Dermis microvascular lymphatic vessel endothelial cell (primary cell): ENCODE measurements around the gene MYH1. TPM values are rescaled to one million over a fixed set of nuclear protein-coding genes. Genes with fewer than 3 reads are reported as not detected.
"Not testable (repeated sequence)": the region's sequence is repeated elsewhere in the genome, so short reads cannot be mapped to it uniquely, and the experiment has no call there.

ENCODE experiments used
- DNase-seq, 2 donors: peaks; one replicate each; pipeline versions ENCODE4 v3.0.0 to v3.0.0-alpha.2; 2010; ENCODE audit warnings: low read depth in 2 of 2
- total RNA-seq: library from RNA; depleted of rRNA; stranded (reverse); fragments of >200 nt; gene quantifications from 2 replicates; pipeline ENCODE4 v1.2.1, GENCODE V29; 2014

MYH1 gene
- total RNA-seq, result not detected in 2 replicates

DNA sequence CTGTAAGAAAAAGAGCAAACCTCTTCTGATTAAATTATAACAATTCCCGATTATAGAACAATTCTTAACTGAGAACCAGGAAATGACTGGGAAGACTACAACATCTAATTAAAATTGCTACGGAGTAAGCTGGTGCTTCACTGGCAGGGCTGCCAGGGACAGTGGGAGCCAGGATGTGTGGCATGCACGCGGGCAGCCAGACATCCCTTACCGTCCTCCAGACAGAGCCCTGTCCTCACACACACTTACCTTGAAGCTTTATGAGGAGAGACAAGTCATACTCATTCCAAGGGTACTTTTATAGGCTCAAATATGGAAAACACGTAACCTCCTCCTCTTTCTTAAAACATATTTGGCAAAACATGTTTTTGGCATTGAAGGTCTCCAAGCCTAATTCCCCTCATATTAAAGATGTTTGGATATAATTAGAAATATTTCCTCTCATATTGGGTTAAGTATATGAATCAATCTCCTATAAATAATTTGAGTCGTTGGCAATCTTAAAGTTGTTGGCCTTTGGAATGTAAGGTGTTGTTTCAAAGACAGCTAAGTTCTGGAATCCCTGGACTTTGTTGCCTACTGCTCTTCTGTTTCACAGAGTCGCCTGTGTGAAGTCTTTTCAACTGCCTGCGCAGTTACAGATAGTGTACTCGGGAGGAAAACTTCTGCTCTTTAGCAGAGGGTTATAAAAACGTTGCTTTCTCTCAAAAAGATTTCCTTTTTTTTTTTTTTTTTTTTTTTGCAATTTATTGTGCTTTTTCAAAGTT, at the start of gene MYH1:
Gene MYH1, minus strand, starts transcription at position 272 of the 767 bp plus-strand sequence. CDS start 1,900 bp downstream, outside the sequence.
- no peak for DNase-seq

DNA sequence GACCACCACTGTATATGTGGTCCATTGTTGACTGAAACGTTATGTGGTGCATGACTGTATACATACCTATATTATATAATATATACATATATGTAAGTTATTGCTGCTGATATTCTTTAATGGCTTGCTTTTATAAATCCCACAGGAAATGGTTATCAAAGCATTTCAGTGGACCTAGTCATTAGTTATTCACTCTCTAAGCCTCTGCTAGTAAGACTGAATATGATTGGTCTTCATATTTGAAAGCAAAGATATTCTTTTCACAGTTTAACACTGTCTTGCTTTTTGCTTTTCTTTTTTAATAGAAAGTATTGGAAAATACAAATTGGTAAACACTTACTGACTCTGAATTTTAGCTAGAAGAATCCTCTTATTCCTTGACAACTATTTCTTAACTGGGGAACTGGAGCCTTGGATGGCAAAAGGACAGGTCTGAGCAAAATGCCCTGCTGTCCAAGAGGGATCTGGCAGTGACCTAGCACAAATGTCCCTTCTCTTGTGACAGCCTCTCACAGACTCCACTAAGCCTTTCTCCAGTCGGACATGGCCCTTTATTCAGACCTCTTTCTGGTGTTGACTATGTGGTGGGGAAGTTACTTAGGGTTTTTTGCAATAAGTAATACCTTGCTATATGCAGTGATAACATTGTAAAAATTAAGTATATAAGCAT, 45.8 kb upstream of the MYH1 start:
- no peak for DNase-seq

DNA sequence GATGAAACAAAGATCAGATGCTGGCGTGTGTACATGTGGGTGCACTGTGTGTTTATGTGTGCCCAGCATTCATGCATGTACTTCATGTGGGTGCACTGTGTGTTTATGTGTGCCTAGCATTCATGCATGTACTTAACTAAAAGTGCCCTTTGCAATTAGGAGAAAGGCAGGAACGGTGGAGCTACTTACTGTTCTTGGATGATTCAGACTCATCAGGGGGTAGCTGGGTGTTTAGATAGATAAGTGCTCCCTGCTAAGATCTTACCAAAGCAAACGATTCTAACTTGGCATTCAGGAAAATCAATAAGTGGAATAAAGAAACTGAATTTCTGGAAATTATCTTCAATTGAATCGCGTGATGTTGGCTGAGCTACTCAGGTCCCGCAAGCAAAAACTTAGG, 39.7 kb upstream of the MYH1 start:
- DNase-seq, result no peak

DNA sequence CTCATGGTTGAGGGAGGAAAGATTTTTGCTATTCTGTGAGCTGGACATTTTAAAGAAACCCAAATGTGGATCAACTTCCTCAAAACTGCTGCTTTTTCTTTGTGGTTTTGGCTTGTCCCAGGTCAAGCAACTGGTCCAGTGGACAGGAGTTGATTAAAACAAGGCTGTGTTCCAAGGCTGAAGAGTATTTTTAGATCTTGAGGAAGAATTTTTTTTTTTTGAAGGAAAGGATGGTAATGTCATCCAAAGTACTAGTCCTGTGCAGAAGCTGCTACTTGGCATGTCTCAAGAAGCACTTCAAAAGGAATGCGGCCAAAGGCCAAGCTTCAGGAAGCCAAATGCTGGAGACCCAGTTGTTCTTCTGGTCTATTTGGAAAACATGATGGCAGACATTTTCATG, 39.1 kb upstream of the MYH1 start:
- DNase-seq, result no peak

DNA sequence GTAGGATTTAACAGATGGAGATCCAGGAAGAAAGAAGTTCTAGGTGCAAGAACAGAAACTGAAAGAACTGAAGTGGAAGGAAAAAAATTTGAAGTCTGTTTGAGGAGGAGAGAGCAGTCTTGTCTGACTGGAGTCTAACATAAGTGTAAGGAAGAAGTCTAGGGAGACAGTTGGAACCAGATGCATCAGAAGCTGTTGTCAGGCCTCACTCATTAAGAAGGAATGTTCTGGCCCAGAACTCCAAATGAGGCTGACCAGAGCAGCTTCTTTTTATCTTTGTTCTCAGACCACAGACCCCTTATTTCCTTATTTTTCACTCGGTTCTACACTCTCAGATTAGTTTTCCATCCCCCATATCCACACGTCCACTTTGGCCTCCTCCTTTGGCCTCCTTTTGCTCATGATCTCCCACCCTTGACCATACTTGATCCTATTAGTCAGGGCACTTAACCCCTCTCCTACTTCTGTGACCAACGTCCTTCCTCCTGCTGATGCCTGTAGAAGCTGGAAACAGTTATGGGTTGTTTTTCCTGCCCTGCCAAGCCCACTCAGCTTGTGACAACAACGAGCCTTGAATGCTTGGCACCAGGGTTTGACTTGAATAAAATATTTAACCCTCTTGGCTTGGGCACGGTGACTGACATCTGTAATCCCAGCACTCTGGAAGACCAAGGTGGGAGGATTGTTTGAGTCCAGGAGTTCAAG, 38.1 kb upstream of the MYH1 start:
- DNase-seq, result no peak

DNA sequence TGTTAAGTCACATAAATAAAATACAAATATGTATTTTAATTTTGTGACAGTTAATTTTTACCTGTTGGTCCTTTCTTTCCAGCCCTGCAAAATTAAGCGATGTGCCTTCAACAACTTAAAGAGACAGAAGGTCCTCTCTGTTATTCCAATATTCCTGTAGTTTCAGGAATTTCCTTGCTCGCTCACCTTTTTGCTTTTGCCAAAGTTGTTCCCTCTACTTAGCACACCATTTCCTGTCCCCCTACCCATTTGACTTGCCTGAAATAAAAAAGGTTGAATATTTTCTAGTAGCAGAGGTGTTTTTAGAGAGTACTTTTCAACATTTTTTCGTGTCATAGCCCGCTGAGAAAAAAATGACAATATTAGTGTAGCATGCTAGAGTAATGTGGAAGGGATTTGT, 31.7 kb upstream of the MYH1 start:
- no peak for DNase-seq

DNA sequence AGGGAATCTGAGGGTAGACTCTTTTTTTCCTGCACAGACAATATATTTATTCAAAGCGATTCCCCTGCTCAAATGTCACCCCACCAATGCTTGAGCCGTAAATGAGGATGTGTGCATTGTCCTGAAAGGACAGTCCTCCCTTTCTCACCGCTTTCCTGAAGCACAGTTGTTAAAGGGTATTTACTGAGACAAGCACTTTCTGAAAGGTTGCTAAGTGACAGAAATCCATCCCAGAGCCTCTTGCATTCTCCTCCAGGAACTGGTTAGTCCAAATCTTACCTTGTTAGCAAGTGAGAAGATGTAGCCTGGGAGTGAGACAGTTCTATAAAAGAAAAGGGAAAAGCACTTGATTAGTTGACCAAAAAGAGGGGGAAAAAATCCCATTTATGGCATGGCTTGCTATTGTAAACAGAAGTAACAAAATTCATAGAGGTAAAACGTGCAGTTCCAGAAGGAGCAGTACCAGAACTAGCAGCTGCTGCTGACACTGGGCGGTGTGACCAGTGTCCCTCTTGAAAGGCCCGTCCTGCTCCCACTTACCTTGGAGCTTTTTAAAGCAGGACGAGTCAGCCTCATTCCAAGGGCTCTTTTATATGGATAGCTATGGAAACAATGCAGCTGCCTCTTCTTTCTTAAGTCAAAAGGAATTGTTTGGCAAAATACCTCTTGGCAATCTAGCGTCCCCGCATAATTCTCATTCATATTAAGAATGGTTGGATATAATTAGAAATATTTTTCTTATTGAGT, 30.9 kb upstream of the MYH1 start, which contains the start of gene MYH2:
Gene MYH2, minus strand, starts transcription at position 563 of the 747 bp plus-strand sequence. CDS start 1,738 bp downstream, outside the sequence.
- no peak for DNase-seq

DNA sequence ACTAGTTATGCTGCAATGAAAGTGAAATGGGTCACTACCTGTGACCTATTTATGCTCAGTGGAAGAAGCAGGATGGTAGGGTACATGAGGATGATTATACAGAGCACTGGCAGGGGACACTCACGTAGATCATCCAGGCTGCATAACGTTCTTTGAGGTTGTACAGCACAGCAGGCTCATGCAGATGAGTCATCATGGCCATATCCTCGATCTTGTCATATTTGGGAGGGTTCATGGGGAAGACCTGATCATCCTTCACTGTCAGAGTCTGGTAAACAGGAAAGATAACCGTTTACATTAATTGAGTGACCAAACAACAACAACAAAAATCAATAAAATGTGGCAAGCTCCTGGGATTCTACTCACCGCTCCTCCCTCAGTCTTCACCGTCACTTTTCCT, 29.0 kb upstream of the MYH1 start:
- DNase-seq, result no peak

DNA sequence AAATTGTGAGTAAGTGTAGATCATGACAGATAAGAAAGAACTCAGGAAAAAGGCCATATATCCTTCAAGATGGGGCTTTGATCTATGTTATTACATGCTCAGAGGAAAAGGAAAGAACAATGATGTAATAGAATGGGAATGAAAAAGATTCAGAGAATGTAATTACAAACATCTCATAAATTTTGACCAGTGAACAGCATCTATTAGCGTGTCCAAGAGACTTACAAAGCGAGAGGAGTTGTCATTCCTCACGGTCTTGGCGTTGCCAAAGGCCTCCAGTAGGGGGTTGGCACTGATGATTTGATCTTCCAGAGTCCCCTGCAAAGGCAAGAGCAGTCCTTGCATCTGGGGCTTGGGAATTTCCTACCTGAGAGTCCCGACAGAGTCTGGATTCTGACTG, 25.1 kb upstream of the MYH1 start:
- DNase-seq, result not testable (repeated sequence)

DNA sequence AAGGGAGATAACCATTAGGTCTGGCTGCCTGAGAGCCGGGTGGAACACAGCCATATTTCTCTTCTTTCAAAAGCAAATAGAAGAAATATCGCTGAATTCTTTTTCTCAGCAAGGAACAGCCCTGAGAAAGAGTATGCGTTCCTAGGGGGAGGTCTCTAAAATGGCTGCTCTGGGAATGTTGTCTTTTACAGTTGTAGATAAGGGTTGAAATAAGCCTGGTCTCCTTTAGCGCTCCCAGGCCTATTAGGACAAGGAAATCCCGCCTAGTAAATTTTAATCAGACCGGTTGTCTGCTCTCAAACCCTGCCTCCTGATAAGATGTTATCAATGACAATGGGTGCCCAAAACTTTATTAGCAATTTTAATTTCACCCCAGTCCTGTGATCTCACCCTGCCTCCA, 22.8 kb upstream of the MYH1 start:
- DNase-seq, result not testable (repeated sequence)

DNA sequence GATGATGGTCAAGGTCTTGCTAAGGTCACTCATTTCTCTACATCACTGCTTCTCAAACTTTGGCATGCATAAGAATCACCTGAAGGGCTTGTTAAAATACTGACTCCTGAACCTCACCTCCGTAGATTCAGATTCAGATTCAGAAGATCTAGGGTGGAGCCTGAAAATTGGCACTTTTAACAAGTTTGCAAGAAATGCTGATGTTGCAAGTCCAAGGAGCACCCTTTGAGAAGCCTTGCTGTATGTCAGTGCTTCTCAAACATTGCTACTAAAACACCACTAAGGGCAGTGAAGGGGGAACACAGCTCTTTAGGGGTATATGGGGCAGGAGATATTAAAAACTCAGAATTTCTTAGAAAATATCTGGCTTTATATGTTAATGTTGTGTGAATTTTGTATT, 13.7 kb upstream of the MYH1 start:
- no peak for DNase-seq

DNA sequence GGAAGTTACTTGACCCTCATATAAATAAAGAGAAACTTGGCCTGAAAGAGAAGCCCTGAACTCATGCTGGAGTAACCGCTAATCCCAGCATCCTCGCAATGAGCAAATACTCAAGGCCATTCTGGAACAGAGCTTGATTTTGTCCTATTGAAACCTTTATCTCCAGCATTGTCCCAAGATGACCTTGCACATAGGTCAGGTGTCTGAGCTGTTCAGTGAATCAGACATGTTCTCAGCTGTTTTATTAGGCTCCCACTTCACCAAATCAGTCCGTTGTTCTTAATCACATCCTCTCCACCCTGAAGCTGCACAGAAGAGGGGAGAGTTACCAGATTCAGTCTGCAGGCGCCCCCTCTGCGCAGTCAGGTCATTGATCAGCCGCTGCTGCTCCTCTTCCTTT, 9.1 kb upstream of the MYH1 start:
- no peak for DNase-seq

DNA sequence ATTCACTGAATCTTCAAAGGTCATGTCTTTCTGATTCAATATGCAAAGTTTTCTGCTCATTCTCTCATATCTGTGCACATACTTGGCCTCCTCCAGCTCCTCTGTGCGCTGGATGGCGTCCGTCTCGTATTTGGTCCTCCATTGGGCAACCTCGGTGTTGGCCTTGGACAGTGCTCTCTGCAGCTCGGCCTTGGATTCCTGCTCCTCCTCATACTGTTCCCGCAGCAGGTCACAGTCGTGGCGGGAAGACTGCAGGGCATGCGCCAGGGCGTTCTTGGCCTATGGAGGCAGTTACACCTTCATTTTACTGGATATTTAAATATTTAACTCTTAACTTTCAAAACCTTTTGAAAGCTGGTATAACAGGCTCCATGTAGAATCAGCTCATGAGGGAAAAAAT, 8.2 kb upstream of the MYH1 start:
- no peak for DNase-seq

DNA sequence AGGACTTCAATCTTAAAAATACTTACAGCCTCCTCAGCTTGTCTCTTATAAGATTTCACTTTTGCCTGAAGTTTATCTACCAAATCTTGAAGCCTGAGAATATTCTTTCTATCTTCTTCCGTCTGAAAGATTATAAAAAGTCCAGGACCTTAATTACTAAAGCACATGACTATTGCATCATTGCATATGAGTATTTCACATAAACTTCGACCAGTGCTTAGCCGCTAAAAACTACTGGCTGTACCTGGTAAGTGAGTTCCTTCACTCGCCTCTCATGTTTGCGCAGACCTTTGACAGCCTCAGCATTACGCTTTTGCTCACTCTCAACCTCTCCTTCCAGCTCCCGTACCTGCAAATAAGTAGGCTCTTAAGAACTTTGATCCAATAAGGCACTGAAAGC, 4.7 kb upstream of the MYH1 start:
- no peak for DNase-seq

DNA sequence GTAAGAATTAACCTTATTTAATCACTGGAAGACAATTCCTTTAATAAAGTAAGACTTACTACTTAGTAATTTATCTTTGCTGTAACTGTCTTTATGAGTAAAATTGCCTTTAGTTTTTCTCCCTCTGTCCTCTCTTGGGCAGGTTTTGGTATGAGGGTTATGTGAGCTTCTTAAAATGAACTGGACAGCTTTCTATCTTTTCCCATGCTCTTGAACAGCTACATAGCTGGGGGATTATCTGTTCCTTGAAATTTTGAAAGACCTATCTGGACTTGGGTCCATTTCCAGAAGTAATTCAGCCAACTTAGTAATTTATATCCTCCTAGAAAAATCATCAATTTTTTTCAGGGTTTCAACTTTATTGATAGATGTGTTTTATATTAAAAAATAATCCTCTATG, 3.6 kb upstream of the MYH1 start:
- no peak for DNase-seq

DNA sequence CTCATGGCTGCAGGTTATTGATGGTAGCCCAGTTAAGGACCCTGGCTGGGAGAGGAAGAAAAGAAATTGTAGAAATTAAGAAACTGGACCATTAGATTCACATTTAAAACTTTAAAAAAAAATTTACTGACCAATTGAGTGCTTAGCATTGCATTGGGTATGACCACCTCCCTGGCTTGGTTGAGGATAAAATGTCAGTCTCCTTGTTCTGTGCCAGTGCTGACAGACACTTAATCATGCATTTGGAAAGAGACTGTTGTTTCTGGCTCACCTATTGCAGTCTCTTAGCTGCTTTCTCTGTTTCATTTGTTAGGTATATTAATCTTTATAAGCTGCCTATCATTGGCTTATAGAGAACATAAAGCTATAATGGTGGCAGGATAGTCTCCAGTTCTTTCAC, 1.7 kb downstream of the MYH1 start:
- no peak for DNase-seq

DNA sequence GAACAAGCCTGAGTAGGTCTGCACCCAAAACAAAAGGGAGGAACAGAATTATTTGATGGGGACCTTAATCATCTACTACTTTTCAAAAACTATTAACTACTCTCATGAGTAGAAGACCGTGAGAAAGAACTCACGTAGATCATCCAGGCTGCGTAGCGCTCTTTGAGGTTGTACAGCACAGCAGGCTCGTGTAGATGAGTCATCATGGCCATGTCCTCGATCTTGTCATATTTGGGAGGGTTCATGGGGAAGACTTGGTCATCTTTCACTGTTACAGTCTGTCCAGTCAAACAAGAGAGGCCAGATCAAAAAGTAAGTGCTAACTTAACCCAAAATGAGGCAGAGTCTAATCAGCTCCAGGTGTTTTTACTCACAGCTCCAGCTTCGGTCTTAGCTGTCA, 2.3 kb downstream of the MYH1 start:
- DNase-seq, result no peak

DNA sequence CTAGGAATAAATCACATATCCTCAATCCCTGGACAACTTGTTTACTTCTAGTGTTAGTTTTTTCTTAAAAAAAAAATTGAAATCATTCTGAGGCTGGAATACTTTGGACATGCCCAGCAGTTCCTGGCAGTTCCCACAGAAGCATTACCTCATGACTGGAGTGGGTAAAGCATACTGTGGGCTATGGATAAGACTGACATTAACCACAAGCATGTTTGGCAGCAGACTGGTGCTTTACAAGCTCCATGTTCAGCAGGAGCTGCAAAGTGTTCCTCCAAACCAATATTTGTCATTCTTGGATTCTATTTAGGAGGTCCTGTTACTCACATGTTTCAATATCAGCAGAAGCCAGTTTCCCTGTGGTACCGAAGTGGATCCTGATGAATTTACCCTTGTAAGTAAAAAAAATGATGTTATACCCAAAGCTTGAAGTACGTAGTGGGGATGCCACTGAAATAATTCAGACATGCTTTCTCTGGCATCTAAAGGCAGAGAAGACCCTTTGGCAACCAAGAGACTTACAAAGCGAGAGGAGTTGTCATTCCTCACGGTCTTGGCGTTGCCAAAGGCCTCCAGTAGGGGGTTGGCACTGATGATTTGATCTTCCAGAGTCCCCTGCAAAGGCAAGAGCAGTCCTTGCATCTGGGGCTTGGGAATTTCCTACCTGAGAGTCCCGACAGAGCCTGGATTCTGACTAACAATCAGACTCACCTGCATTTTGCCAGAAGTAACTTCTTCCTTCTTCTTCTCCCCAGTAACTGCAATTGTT, 4.9 kb downstream of the MYH1 start:
- no peak for DNase-seq

DNA sequence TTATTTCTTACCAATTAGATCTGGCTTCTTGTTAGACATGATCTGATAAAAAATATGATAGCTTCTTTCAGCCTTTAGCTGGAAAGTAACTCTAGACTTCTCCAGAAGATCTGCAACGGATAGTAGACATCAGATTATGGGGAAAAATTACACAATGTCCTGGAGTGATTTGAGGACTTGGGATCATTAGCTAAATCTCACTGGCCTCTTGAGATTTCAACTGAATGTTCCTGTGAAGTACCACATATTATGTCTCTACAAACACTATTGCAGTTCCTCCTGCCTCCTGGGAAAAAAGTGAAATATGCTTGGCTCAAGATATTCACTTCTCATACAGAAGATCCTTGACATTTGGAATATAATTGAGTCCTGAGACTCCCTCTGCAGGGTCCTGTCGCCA, 5.5 kb downstream of the MYH1 start:
- no peak for DNase-seq

DNA sequence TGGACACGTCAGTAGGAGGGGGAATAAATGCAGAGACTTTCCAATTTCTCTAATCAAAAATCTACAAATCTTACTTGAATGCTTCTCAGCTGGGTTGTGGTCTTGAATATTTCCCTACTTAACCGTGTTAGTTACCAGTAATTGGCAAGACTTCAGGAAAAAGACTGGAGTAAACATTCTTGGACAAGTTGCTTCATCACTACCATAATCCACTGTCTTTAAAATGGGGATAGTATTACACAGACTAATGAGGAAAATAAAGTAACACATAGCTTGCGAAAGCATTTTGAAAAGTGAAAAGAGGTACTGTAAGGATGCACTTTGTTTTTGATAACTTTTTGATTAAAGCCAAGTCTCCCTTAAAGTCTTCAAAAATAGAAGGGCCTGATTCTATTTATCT, 18.4 kb downstream of the MYH1 start:
- no peak for DNase-seq

DNA sequence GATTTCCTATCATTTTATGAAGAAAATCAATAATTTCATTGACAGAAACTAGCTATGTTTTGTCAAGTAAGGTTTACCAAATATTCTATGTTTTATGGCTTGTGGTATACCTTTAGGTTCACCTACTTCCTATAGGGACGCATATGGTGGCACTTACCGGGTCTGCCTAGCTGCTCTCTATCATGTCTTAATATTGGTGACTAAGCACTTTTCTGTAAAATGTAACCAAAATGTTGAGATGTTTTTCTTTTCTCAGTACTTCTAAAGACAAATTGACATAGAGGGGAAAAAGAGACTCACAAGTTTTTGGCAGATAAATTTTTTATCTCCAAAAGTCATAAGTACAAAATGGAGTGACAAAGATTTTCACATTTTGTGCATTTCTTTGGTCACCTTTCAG, 26.3 kb downstream of the MYH1 start:
- DNase-seq, result no peak
